DOHH2 (cell line): ENCODE measurements around the gene FASTKD3.

Experiments
- H3F3A ChIP-seq: fragments of 200-600 bp; sonication (generic), shearing (Covaris generic); 2 replicates; pipeline ENCODE4 v1.6.0; 2016; ENCODE audit warnings: antibody characterized with exemption, mild to moderate bottlenecking; ENCODE audit not compliant: control insufficient read depth, insufficient read depth
- H3K27ac ChIP-seq: fragments of 200-600 bp; sonication (generic); 2 replicates; pipeline ENCODE4 v1.5.1; 2014; ENCODE audit warnings: low read depth, mild to moderate bottlenecking, low read length, moderate library complexity
- H3K27me3 ChIP-seq: fragments of 200-600 bp; sonication (generic); 2 replicates; pipeline ENCODE4 v1.6.1; 2014; ENCODE audit warnings: mild to moderate bottlenecking, low read length, mixed read lengths; ENCODE audit not compliant: control insufficient read depth
- H3K36me3 ChIP-seq: fragments of 200-600 bp; sonication (generic); 2 replicates; pipeline ENCODE4 v1.6.1; 2014; ENCODE audit warnings: mild to moderate bottlenecking, low read length, moderate library complexity, mixed read lengths; ENCODE audit not compliant: control insufficient read depth
- H3K4me1 ChIP-seq: fragments of 200-600 bp; sonication (generic); 2 replicates; pipeline ENCODE4 v1.6.1; 2014; ENCODE audit warnings: mild to moderate bottlenecking, low read length, mixed read lengths; ENCODE audit not compliant: control insufficient read depth
- H3K4me2 ChIP-seq: fragments of 200-600 bp; sonication (generic); 2 replicates; pipeline ENCODE4 v1.6.0; 2014; ENCODE audit warnings: mild to moderate bottlenecking, low read length, moderate library complexity
- H3K4me3 ChIP-seq: fragments of 200-600 bp; sonication (generic); 2 replicates; pipeline ENCODE4 v1.5.1; 2014; ENCODE audit warnings: mild to moderate bottlenecking, low read length, mixed read lengths
- H3K79me2 ChIP-seq: fragments of 200-600 bp; sonication (generic); 2 replicates; pipeline ENCODE4 v1.6.1; 2014; ENCODE audit warnings: mild to moderate bottlenecking, low read length, mixed read lengths; ENCODE audit not compliant: control insufficient read depth
- H3K9me2 ChIP-seq: fragments of 200-600 bp; sonication (generic); replicated peaks from 2 replicates; pipeline ENCODE4 v1.6.1; 2014; ENCODE audit warnings: mild to moderate bottlenecking, low read length, mixed read lengths; ENCODE audit not compliant: control insufficient read depth
- H3K9me3 ChIP-seq: fragments of 200-600 bp; sonication (generic); 2 replicates; pipeline ENCODE4 v1.6.1; 2014; ENCODE audit warnings: antibody characterized with exemption, low read length, mixed read lengths; ENCODE audit not compliant: control insufficient read depth, insufficient read depth
- H4K20me1 ChIP-seq: fragments of 200-600 bp; sonication (generic); 2 replicates; pipeline ENCODE4 v1.6.0; 2014; ENCODE audit warnings: low read depth, mild to moderate bottlenecking, antibody characterized with exemption, low read length, moderate library complexity; ENCODE audit not compliant: control insufficient read depth, insufficient read depth
- EZH2phosphoT487 ChIP-seq: fragments of 200-600 bp; sonication (generic); IDR thresholded peaks from 2 replicates; pipeline ENCODE4 v1.6.1; 2017; ENCODE audit warnings: borderline replicate concordance, mild to moderate bottlenecking, antibody characterized with exemption, low read length, moderate library complexity, mixed read lengths
- TF ChIP-seq, protein P1 (sequence below): fragments of 200-600 bp; sonication (generic); IDR thresholded peaks from one replicate; pipeline ENCODE4 v1.5.1; 2014; ENCODE audit warnings: antibody characterized with exemption, mild to moderate bottlenecking, low read depth, low read length; ENCODE audit not compliant: poor library complexity, severe bottlenecking

The FASTKD3 gene

DNA sequence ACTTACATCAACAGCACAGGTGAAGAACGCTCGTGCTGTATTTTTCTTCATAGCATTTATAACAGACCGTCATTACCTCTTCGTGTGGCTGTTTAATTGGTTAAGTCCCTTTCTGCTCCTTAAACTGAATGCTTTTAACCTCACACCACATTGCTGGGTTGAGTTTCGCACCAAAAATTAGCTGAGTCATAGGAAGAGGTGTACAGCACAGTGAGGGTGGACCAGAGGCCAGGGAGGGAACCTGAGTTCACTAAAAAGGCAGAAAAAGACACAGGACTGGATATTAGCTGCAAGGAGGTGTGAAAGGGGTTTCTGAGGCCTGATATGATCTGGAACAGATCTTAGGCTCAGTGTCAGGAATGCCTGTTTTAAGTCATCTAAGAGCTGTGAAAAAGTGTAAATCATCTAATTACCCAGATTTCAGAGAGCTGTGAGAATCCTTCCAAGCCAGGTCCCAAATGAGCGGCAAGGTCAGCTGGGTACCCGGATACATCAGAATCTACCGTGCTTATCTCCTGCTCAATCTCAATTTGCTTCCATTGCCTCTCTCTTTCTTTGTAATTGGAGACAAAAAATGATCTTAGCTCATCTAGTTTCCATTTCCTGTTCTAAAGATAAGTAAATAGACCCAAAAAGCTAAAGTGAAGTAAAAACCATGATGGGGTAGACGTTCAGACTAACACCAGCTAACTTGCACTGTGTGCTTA lies 10.8 kb downstream of the FASTKD3 start:
- Histone ChIP-seq H3F3A (no peaks in the 10 kb centered on the region), H3K4me2 (no peak overlapping the region), H3K4me1 (no peaks in the 10 kb centered on the region), H3K79me2 (no peaks in the 10 kb centered on the region), H3K36me3 (peaks cover 51% of the 10 kb centered on the region), H3K27ac (no peak overlapping the region), H4K20me1 (no peaks in the 10 kb centered on the region), H3K4me3 (no peak overlapping the region), H3K27me3 (no peaks in the 10 kb centered on the region), H3K9me3 (no peaks in the 10 kb centered on the region), H3K9me2 (no peaks in the 10 kb centered on the region)
- no peak for TF ChIP-seq EZH2phosphoT487
- TF ChIP-seq, protein P1, sequence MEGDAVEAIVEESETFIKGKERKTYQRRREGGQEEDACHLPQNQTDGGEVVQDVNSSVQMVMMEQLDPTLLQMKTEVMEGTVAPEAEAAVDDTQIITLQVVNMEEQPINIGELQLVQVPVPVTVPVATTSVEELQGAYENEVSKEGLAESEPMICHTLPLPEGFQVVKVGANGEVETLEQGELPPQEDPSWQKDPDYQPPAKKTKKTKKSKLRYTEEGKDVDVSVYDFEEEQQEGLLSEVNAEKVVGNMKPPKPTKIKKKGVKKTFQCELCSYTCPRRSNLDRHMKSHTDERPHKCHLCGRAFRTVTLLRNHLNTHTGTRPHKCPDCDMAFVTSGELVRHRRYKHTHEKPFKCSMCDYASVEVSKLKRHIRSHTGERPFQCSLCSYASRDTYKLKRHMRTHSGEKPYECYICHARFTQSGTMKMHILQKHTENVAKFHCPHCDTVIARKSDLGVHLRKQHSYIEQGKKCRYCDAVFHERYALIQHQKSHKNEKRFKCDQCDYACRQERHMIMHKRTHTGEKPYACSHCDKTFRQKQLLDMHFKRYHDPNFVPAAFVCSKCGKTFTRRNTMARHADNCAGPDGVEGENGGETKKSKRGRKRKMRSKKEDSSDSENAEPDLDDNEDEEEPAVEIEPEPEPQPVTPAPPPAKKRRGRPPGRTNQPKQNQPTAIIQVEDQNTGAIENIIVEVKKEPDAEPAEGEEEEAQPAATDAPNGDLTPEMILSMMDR, result no peak

DNA sequence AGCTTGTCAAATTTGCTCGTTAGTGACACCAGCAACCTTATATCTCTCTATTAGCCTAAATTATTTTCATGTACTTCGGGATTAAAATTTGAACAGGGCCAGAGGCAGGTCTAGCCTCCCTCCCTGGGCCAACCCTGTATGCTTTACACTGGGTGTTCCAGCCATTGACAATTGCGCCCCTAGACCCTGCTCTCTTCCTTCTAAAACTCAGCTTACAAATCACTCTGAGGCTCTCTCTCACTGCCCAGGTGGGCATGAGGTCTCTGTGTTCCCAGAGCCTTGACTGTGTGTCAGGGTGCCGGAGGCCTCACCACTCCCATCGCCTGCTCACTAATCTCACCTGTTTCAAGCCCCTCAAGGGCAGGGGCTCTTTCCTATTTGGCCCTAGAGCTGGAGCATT lies 11.5 kb downstream of the FASTKD3 start:
- Histone ChIP-seq H3K27me3 (no peaks in the 10 kb centered on the region), H3K4me2 (no peak overlapping the region), H3K9me3 (no peaks in the 10 kb centered on the region), H3F3A (no peaks in the 10 kb centered on the region), H3K79me2 (no peaks in the 10 kb centered on the region), H4K20me1 (no peaks in the 10 kb centered on the region), H3K27ac (no peak overlapping the region), H3K9me2 (no peaks in the 10 kb centered on the region), H3K4me1 (no peaks in the 10 kb centered on the region), H3K36me3 (peaks cover 44% of the 10 kb centered on the region), H3K4me3 (no peak overlapping the region)
- TF ChIP-seq EZH2phosphoT487, result no peak
- TF ChIP-seq, protein P1, result no peak

DNA sequence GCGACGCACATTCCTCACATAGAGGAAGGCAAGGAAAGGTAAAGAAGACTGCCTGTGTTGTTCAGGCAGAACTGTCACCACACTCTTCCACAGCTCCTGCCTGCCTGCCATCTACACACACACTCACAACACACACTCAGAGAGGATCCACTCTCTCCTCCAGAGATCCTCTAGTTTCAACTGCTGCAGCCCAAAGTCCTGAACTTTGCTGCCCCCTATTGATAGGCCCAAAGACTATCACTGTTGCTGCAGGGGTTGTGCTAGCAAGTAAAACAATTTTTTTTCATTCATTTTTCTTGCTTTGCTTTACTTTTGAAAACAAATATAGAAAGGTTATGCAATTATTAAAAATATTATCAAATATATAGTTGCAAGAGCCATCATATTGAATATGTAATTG lies 12.0 kb downstream of the FASTKD3 start:
- no peaks in the 10 kb centered on the region for H4K20me1 ChIP-seq
- H3K4me3 ChIP-seq, result no peak overlapping the region
- H3K9me3 ChIP-seq, result no peaks in the 10 kb centered on the region
- H3K36me3 ChIP-seq, result peaks cover 39% of the 10 kb centered on the region
- H3K4me2 ChIP-seq, result no peak overlapping the region
- H3K4me1 ChIP-seq, result no peaks in the 10 kb centered on the region
- no peaks in the 10 kb centered on the region for H3K27me3 ChIP-seq
- no peaks in the 10 kb centered on the region for H3F3A ChIP-seq
- H3K27ac ChIP-seq, result no peak overlapping the region
- H3K9me2 ChIP-seq, result no peaks in the 10 kb centered on the region
- no peak for TF ChIP-seq EZH2phosphoT487
- TF ChIP-seq, protein P1, result peak; percentile 47
- H3K79me2 ChIP-seq, result no peaks in the 10 kb centered on the region
